Activated T-cell treated with anti-CD3 and anti-CD28 coated beads, Interleukin-2, amount 50 U/mL, for 72 hours (primary cell): ENCODE results near the gene ARMC9. TPM values are rescaled to one million over a fixed set of nuclear protein-coding genes. Genes with fewer than 3 reads are reported as not detected.
"Not testable (repeated sequence)": the region's sequence is repeated elsewhere in the genome, so short reads cannot be mapped to it uniquely, and the experiment has no call there.

Experiments used
- ATAC-seq, 2 donors: fragments of 150-1000 bp; cut with Tn5 transposase; replicated peaks in 1 of 2; 2 replicates each; pipeline ENCODE4 v1.10.0; 2021; ENCODE audit warnings: moderate library complexity in 2 of 2, mild to moderate bottlenecking in 1 of 2
- DNase-seq, 2 donors: peaks; one replicate each; pipeline ENCODE4 v3.0.0; 2021 to 2022; ENCODE audit warnings: mixed read lengths in 1 of 2
- H3K27ac Mint-ChIP-seq: one replicate; pipeline ENCODE4 v1.8.0; 2022; ENCODE audit warnings: mild to moderate bottlenecking, moderate library complexity, mixed read lengths
- H3K27me3 Mint-ChIP-seq: one replicate; pipeline ENCODE4 v1.8.0; 2022; ENCODE audit warnings: low read depth, mixed read lengths
- H3K36me3 Mint-ChIP-seq, 2 donors: one replicate each; pipeline ENCODE4 v1.8.0; 2022; ENCODE audit warnings: mixed read lengths in 2 of 2, mild to moderate bottlenecking in 1 of 2; ENCODE audit not compliant: insufficient read depth in 2 of 2
- H3K4me1 Mint-ChIP-seq: one replicate; pipeline ENCODE4 v1.8.0; 2022; ENCODE audit warnings: low read depth, mixed read lengths
- H3K4me3 Mint-ChIP-seq, 2 donors: one replicate each; pipeline ENCODE4 v1.8.0; 2022; ENCODE audit warnings: mild to moderate bottlenecking in 2 of 2, mixed read lengths in 2 of 2, moderate library complexity in 2 of 2
- H3K9me3 Mint-ChIP-seq, 2 donors: one replicate each; pipeline ENCODE4 v1.8.0; 2022; ENCODE audit warnings: mixed read lengths in 2 of 2
- total RNA-seq, 2 donors: library from RNA; stranded (reverse); gene quantifications; one replicate each; pipeline ENCODE4 v1.2.3, GENCODE V29; 2022

The ARMC9 gene
- total RNA-seq, 2 donors from 2014 or later: 1.4 to 2.1 TPM

GRCh38 chr2:231244382-231245248 lies 46.2 kb downstream of the ARMC9 start:
- DNase-seq: no peak
- Mint-ChIP-seq H3K9me3 (no peaks in the 10 kb centered on the region), H3K27ac (no peak overlapping the region), H3K4me3 (no peak overlapping the region), H3K27me3 (no peaks in the 10 kb centered on the region), H3K36me3 (no peaks in the 10 kb centered on the region), H3K4me1 (no peaks in the 10 kb centered on the region)
- no peak for ATAC-seq

GRCh38 chr2:231245249-231246094 lies 47.0 kb downstream of the ARMC9 start:
- ATAC-seq (no peak), DNase-seq (no peak)
- Mint-ChIP-seq H3K27me3 (no peaks in the 10 kb centered on the region), H3K4me3 (no peak overlapping the region), H3K27ac (no peak overlapping the region), H3K9me3 (no peaks in the 10 kb centered on the region), H3K36me3 (no peaks in the 10 kb centered on the region), H3K4me1 (no peaks in the 10 kb centered on the region)

GRCh38 chr2:231246171-231246842 lies 47.9 kb downstream of the ARMC9 start:
- Mint-ChIP-seq H3K27me3 (no peaks in the 10 kb centered on the region), H3K4me1 (no peaks in the 10 kb centered on the region), H3K36me3 (no peaks in the 10 kb centered on the region), H3K4me3 (no peak overlapping the region), H3K9me3 (no peaks in the 10 kb centered on the region), H3K27ac (no peak overlapping the region)
- DNase-seq (no peak), ATAC-seq (no peak)

- no peak overlapping the region for H3K4me3 Mint-ChIP-seq
- no peaks in the 10 kb centered on the region for H3K9me3 Mint-ChIP-seq
- H3K27ac Mint-ChIP-seq: no peak overlapping the region
- no peaks in the 10 kb centered on the region for H3K27me3 Mint-ChIP-seq
- H3K36me3 Mint-ChIP-seq: no peaks in the 10 kb centered on the region
- DNase-seq: no peak
- no peaks in the 10 kb centered on the region for H3K4me1 Mint-ChIP-seq
- ATAC-seq: no peak
These were observed 51.7 kb downstream of the ARMC9 start for GRCh38 chr2:231250146-231250545.

- no peaks in the 10 kb centered on the region for H3K9me3 Mint-ChIP-seq
These were observed 52.3 kb downstream of the ARMC9 start for GRCh38 chr2:231250698-231251097.

GRCh38 chr2:231253292-231253691 lies 54.9 kb downstream of the ARMC9 start:
- H3K27me3 Mint-ChIP-seq, H3K36me3 Mint-ChIP-seq, H3K9me3 Mint-ChIP-seq, H3K4me1 Mint-ChIP-seq, H3K27ac Mint-ChIP-seq, DNase-seq, H3K4me3 Mint-ChIP-seq, ATAC-seq: not testable (repeated sequence)

More at GRCh38 chr2:231250698-231251097, 52.3 kb downstream of the ARMC9 start:
- no peaks in the 10 kb centered on the region for H3K27me3 Mint-ChIP-seq
- DNase-seq (no peak), ATAC-seq (no peak)
- no peak overlapping the region for H3K27ac Mint-ChIP-seq
- H3K4me3 Mint-ChIP-seq: no peak overlapping the region
- H3K4me1 Mint-ChIP-seq: no peaks in the 10 kb centered on the region
- no peaks in the 10 kb centered on the region for H3K36me3 Mint-ChIP-seq

GRCh38 chr2:231256494-231256893 lies 58.1 kb downstream of the ARMC9 start:
- ATAC-seq (no peak), DNase-seq (no peak)
- Mint-ChIP-seq H3K36me3 (no peaks in the 10 kb centered on the region), H3K9me3 (no peaks in the 10 kb centered on the region), H3K4me3 (no peak overlapping the region), H3K4me1 (peaks cover 10% of the 10 kb centered on the region), H3K27ac (no peak overlapping the region), H3K27me3 (no peaks in the 10 kb centered on the region)

GRCh38 chr2:231257763-231258162 lies 59.3 kb downstream of the ARMC9 start:
- Mint-ChIP-seq H3K27me3 (no peaks in the 10 kb centered on the region), H3K27ac (no peak overlapping the region), H3K4me1 (peaks cover 10% of the 10 kb centered on the region), H3K36me3 (no peaks in the 10 kb centered on the region), H3K4me3 (no peak overlapping the region), H3K9me3 (no peaks in the 10 kb centered on the region)
- DNase-seq (no peak), ATAC-seq (no peak)

GRCh38 chr2:231258701-231259100 lies 60.3 kb downstream of the ARMC9 start:
- DNase-seq (no peak), ATAC-seq (no peak)
- peaks cover 10% of the 10 kb centered on the region for H3K4me1 Mint-ChIP-seq
- no peaks in the 10 kb centered on the region for H3K36me3 Mint-ChIP-seq
- H3K4me3 Mint-ChIP-seq: no peak overlapping the region
- no peak overlapping the region for H3K27ac Mint-ChIP-seq
- H3K27me3 Mint-ChIP-seq: no peaks in the 10 kb centered on the region
- H3K9me3 Mint-ChIP-seq: no peaks in the 10 kb centered on the region

- ATAC-seq (no peak), DNase-seq (no peak)
- Mint-ChIP-seq H3K27me3 (no peaks in the 10 kb centered on the region), H3K27ac (no peak overlapping the region), H3K4me3 (no peak overlapping the region), H3K4me1 (peaks cover 10% of the 10 kb centered on the region), H3K9me3 (no peaks in the 10 kb centered on the region), H3K36me3 (no peaks in the 10 kb centered on the region)
These were observed 60.7 kb downstream of the ARMC9 start for GRCh38 chr2:231259104-231259503.

GRCh38 chr2:231260442-231261208 lies 62.2 kb downstream of the ARMC9 start:
- Mint-ChIP-seq H3K27ac (no peak overlapping the region), H3K9me3 (no peaks in the 10 kb centered on the region), H3K27me3 (no peaks in the 10 kb centered on the region), H3K36me3 (no peaks in the 10 kb centered on the region), H3K4me1 (peaks cover 10% of the 10 kb centered on the region), H3K4me3 (no peak overlapping the region)
- DNase-seq: no peak
- no peak for ATAC-seq

GRCh38 chr2:231263118-231263831 lies 64.8 kb downstream of the ARMC9 start:
- ATAC-seq: no peak
- peaks cover 10% of the 10 kb centered on the region for H3K4me1 Mint-ChIP-seq
- DNase-seq: no peak
- no peaks in the 10 kb centered on the region for H3K36me3 Mint-ChIP-seq
- H3K27ac Mint-ChIP-seq: no peak overlapping the region
- H3K9me3 Mint-ChIP-seq: no peaks in the 10 kb centered on the region
- H3K4me3 Mint-ChIP-seq: no peak overlapping the region
- no peaks in the 10 kb centered on the region for H3K27me3 Mint-ChIP-seq
